Measurements from ENCODE around the gene TMEM214.

TMEM214 gene

GRCh38 chr2:27051902-27052645 lies 19.3 kb downstream of the TMEM214 start:
- Histone ChIP-seq H3K9me2 (replicated peaks; ENCODE audit: low read depth, low read length) (no peaks in the 10 kb centered on the region), H3K9ac (ENCODE audit: low read depth, low read length, poor library complexity, severe bottlenecking) (peak overlapping the region; percentile 88), H3F3A (ENCODE audit: low read depth) (peaks cover 3% of the 10 kb centered on the region; the same call in 1 of the 2 replicates), H3K79me2 (ENCODE audit: insufficient read depth, low read length) (peaks cover 21% of the 10 kb centered on the region), H3K36me3 (ENCODE audit: insufficient read depth, low read length) (peaks cover 30% of the 10 kb centered on the region; the same call in 1 of the 2 replicates), H4K20me1 (ENCODE audit: insufficient read depth, low read length, poor library complexity, severe bottlenecking) (no peaks in the 10 kb centered on the region), H3K9me3 (ENCODE audit: insufficient read depth, low read depth, low read length) (no peaks in the 10 kb centered on the region), H3K4me1 (ENCODE audit: insufficient read depth, low read length, poor library complexity, severe bottlenecking) (peaks cover 25% of the 10 kb centered on the region), H3K4me2 (ENCODE audit: low read depth, low read length, poor library complexity, severe bottlenecking) (peak overlapping the region; percentile 91), H2AFZ (ENCODE audit: low read length) (peak overlapping the region; percentile 64), H3K27me3 (ENCODE audit: insufficient read depth, low read length, poor library complexity, severe bottlenecking) (no peaks in the 10 kb centered on the region), H3K4me3 (ENCODE audit: low read length, poor library complexity, severe bottlenecking) (peak overlapping the region; percentile 94)
- TF ChIP-seq, protein P1, sequence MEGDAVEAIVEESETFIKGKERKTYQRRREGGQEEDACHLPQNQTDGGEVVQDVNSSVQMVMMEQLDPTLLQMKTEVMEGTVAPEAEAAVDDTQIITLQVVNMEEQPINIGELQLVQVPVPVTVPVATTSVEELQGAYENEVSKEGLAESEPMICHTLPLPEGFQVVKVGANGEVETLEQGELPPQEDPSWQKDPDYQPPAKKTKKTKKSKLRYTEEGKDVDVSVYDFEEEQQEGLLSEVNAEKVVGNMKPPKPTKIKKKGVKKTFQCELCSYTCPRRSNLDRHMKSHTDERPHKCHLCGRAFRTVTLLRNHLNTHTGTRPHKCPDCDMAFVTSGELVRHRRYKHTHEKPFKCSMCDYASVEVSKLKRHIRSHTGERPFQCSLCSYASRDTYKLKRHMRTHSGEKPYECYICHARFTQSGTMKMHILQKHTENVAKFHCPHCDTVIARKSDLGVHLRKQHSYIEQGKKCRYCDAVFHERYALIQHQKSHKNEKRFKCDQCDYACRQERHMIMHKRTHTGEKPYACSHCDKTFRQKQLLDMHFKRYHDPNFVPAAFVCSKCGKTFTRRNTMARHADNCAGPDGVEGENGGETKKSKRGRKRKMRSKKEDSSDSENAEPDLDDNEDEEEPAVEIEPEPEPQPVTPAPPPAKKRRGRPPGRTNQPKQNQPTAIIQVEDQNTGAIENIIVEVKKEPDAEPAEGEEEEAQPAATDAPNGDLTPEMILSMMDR (conservative IDR thresholded peaks at IDR 0.05; ENCODE audit: low read length): no peak
- TF ChIP-seq EZH2phosphoT487 (IDR thresholded peaks at IDR 0.05; ENCODE audit: borderline replicate concordance): no peak

GRCh38 chr2:27053321-27053720 lies 20.6 kb downstream of the TMEM214 start:
- no peaks in the 10 kb centered on the region for H3K9me3 ChIP-seq (ENCODE audit: insufficient read depth, low read depth, low read length)
- H3K4me3 ChIP-seq (ENCODE audit: low read length, poor library complexity, severe bottlenecking): peak overlapping the region; percentile 94
- peaks cover 21% of the 10 kb centered on the region for H3K79me2 ChIP-seq (ENCODE audit: insufficient read depth, low read length)
- peaks cover 35% of the 10 kb centered on the region; the same call in 1 of the 2 replicates for H3K36me3 ChIP-seq (ENCODE audit: insufficient read depth, low read length)
- H3K9ac ChIP-seq (ENCODE audit: low read depth, low read length, poor library complexity, severe bottlenecking): peak overlapping the region; percentile 11
- no peak for TF ChIP-seq EZH2phosphoT487 (IDR thresholded peaks at IDR 0.05; ENCODE audit: borderline replicate concordance)
- TF ChIP-seq, protein P1 (conservative IDR thresholded peaks at IDR 0.05; ENCODE audit: low read length): no peak
- no peaks in the 10 kb centered on the region for H4K20me1 ChIP-seq (ENCODE audit: insufficient read depth, low read length, poor library complexity, severe bottlenecking)
- H3K27me3 ChIP-seq (ENCODE audit: insufficient read depth, low read length, poor library complexity, severe bottlenecking): no peaks in the 10 kb centered on the region
- H3K4me1 ChIP-seq (ENCODE audit: insufficient read depth, low read length, poor library complexity, severe bottlenecking): peaks cover 25% of the 10 kb centered on the region
- H3K9me2 ChIP-seq (replicated peaks; ENCODE audit: low read depth, low read length): no peaks in the 10 kb centered on the region
- H3K4me2 ChIP-seq (ENCODE audit: low read depth, low read length, poor library complexity, severe bottlenecking): no peak overlapping the region
- peaks cover 3% of the 10 kb centered on the region; the same call in 1 of the 2 replicates for H3F3A ChIP-seq (ENCODE audit: low read depth)
- H2AFZ ChIP-seq (ENCODE audit: low read length): no peak overlapping the region

DNA sequence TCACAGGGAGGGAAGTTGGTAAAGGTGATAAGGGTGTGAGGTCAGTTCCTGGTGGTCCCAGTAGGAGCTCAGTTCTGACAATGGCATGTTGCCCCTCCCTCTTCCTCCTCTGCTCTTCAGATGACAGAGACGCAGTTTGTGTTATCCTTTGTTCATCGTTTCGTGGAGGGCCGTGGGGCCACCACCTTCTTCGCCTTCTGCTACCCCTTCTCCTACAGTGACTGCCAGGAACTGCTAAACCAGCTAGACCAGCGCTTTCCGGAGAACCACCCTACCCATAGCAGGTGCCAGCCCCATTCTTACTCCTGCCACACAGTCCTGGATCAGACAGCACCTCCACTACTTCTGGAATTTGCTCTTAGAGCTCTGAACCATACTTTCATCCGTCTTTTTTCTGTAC lies 21.0 kb downstream of the TMEM214 start:
- H3K79me2 ChIP-seq (ENCODE audit: insufficient read depth, low read length): peaks cover 21% of the 10 kb centered on the region
- no peak for TF ChIP-seq EZH2phosphoT487 (IDR thresholded peaks at IDR 0.05; ENCODE audit: borderline replicate concordance)
- TF ChIP-seq, protein P1 (conservative IDR thresholded peaks at IDR 0.05; ENCODE audit: low read length): no peak
- peaks cover 25% of the 10 kb centered on the region for H3K4me1 ChIP-seq (ENCODE audit: insufficient read depth, low read length, poor library complexity, severe bottlenecking)
- no peak overlapping the region for H3K4me3 ChIP-seq (ENCODE audit: low read length, poor library complexity, severe bottlenecking)
- H3K27me3 ChIP-seq (ENCODE audit: insufficient read depth, low read length, poor library complexity, severe bottlenecking): no peaks in the 10 kb centered on the region
- peaks cover 37% of the 10 kb centered on the region; the same call in 1 of the 2 replicates for H3K36me3 ChIP-seq (ENCODE audit: insufficient read depth, low read length)
- peaks cover 3% of the 10 kb centered on the region; the same call in 1 of the 2 replicates for H3F3A ChIP-seq (ENCODE audit: low read depth)
- no peak overlapping the region for H3K9ac ChIP-seq (ENCODE audit: low read depth, low read length, poor library complexity, severe bottlenecking)
- H4K20me1 ChIP-seq (ENCODE audit: insufficient read depth, low read length, poor library complexity, severe bottlenecking): no peaks in the 10 kb centered on the region
- no peak overlapping the region for H2AFZ ChIP-seq (ENCODE audit: low read length)
- H3K9me2 ChIP-seq (replicated peaks; ENCODE audit: low read depth, low read length): no peaks in the 10 kb centered on the region
- H3K9me3 ChIP-seq (ENCODE audit: insufficient read depth, low read depth, low read length): no peaks in the 10 kb centered on the region
- H3K4me2 ChIP-seq (ENCODE audit: low read depth, low read length, poor library complexity, severe bottlenecking): no peak overlapping the region
